ENCODE data around the gene TMED10. TPM values are rescaled to one million over a fixed set of nuclear protein-coding genes. Genes with fewer than 3 reads are reported as not detected.

TMED10 gene
- total RNA-seq, 1 donor from 2014 or later, result 186 TPM

- Mint-ChIP-seq H3K27ac (ENCODE audit: unreplicated experiment) (no peak overlapping the region), H3K4me3 (no peak overlapping the region), H3K27me3 (ENCODE audit: low read depth) (no peaks in the 10 kb centered on the region), H3K9me3 (no peaks in the 10 kb centered on the region), H3K4me1 (no peaks in the 10 kb centered on the region), H3K36me3 (ENCODE audit: low read depth) (peaks cover 12% of the 10 kb centered on the region)
- DNase-seq (ENCODE audit: low read depth, low spot score), result no peak
- TF ChIP-seq, protein P1, sequence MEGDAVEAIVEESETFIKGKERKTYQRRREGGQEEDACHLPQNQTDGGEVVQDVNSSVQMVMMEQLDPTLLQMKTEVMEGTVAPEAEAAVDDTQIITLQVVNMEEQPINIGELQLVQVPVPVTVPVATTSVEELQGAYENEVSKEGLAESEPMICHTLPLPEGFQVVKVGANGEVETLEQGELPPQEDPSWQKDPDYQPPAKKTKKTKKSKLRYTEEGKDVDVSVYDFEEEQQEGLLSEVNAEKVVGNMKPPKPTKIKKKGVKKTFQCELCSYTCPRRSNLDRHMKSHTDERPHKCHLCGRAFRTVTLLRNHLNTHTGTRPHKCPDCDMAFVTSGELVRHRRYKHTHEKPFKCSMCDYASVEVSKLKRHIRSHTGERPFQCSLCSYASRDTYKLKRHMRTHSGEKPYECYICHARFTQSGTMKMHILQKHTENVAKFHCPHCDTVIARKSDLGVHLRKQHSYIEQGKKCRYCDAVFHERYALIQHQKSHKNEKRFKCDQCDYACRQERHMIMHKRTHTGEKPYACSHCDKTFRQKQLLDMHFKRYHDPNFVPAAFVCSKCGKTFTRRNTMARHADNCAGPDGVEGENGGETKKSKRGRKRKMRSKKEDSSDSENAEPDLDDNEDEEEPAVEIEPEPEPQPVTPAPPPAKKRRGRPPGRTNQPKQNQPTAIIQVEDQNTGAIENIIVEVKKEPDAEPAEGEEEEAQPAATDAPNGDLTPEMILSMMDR (conservative IDR thresholded peaks at IDR 0.05), result no peak
Measured at GRCh38 chr14:75095690-75096089, 80.7 kb downstream of the TMED10 start.

GRCh38 chr14:75094896-75095295 lies 81.5 kb downstream of the TMED10 start:
- TF ChIP-seq, protein P1 (conservative IDR thresholded peaks at IDR 0.05), result no peak
- Mint-ChIP-seq H3K27me3 (ENCODE audit: low read depth) (no peaks in the 10 kb centered on the region), H3K4me1 (no peaks in the 10 kb centered on the region), H3K9me3 (no peaks in the 10 kb centered on the region), H3K27ac (ENCODE audit: unreplicated experiment) (no peak overlapping the region), H3K4me3 (no peak overlapping the region), H3K36me3 (ENCODE audit: low read depth) (peaks cover 12% of the 10 kb centered on the region)
- no peak for DNase-seq (ENCODE audit: low read depth, low spot score)

GRCh38 chr14:75092698-75093097 lies 83.7 kb downstream of the TMED10 start:
- H3K9me3 Mint-ChIP-seq, result no peaks in the 10 kb centered on the region
- no peak for DNase-seq (ENCODE audit: low read depth, low spot score)
- H3K27ac Mint-ChIP-seq (ENCODE audit: unreplicated experiment), result no peak overlapping the region

DNA sequence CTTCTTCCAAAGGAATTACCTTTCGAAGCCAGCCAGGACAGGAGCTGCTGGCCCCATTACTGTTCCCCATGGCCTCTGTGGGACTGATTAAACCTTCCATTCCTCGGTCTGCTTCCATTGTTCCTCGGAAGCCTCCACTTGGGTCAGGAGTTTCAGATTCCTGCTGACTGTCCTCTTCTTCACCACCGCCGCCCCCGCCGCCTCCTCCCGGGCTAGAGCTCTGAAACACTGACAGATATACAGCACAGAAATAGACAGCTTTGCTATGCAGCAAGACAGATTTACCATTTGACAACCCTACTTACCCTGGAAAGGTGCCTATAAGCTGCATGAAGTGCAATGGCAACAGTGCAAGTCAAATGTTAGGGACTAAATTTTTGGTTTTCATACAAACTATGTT lies 85.2 kb downstream of the TMED10 start:
- TF ChIP-seq, protein P1 (conservative IDR thresholded peaks at IDR 0.05), result no peak
- H3K27me3 Mint-ChIP-seq (ENCODE audit: low read depth), result no peaks in the 10 kb centered on the region
- H3K27ac Mint-ChIP-seq (ENCODE audit: unreplicated experiment), result no peak overlapping the region
- DNase-seq (ENCODE audit: low read depth, low spot score), result no peak
- H3K4me3 Mint-ChIP-seq, result no peak overlapping the region
- no peaks in the 10 kb centered on the region for H3K4me1 Mint-ChIP-seq
- no peaks in the 10 kb centered on the region for H3K9me3 Mint-ChIP-seq
- peaks cover 5% of the 10 kb centered on the region for H3K36me3 Mint-ChIP-seq (ENCODE audit: low read depth)

More at GRCh38 chr14:75092698-75093097, 83.7 kb downstream of the TMED10 start:
- H3K4me1 Mint-ChIP-seq, result no peaks in the 10 kb centered on the region
- no peaks in the 10 kb centered on the region for H3K27me3 Mint-ChIP-seq (ENCODE audit: low read depth)
- H3K4me3 Mint-ChIP-seq, result no peak overlapping the region
- TF ChIP-seq, protein P1 (conservative IDR thresholded peaks at IDR 0.05), result no peak
- peaks cover 5% of the 10 kb centered on the region for H3K36me3 Mint-ChIP-seq (ENCODE audit: low read depth)

- H3K4me1 Mint-ChIP-seq, result no peaks in the 10 kb centered on the region
- no peak overlapping the region for H3K27ac Mint-ChIP-seq (ENCODE audit: unreplicated experiment)
- H3K27me3 Mint-ChIP-seq (ENCODE audit: low read depth), result no peaks in the 10 kb centered on the region
- H3K9me3 Mint-ChIP-seq, result no peaks in the 10 kb centered on the region
- peaks cover 5% of the 10 kb centered on the region for H3K36me3 Mint-ChIP-seq (ENCODE audit: low read depth)
- no peak overlapping the region for H3K4me3 Mint-ChIP-seq
- TF ChIP-seq, protein P1 (conservative IDR thresholded peaks at IDR 0.05), result no peak
- no peak for DNase-seq (ENCODE audit: low read depth, low spot score)
Measured at GRCh38 chr14:75090353-75090752, 86.1 kb downstream of the TMED10 start.

Data from neural crest cell (in vitro differentiated cells).